GM12878 (cell line): Measurements from ENCODE around the gene GNAL. TPM values are rescaled to one million over a fixed set of nuclear protein-coding genes. Genes with fewer than 3 reads are reported as not detected.

Experiments
- ATF2 ChIP-seq: IDR thresholded peaks from 2 replicates; pipeline ENCODE4 v1.6.1; 2012; ENCODE audit warnings: low read length, inconsistent platforms
- CREM ChIP-seq: IDR thresholded peaks from 2 replicates; pipeline ENCODE4 v1.6.1; 2014; ENCODE audit warnings: antibody characterized with exemption, low read depth
- FOS ChIP-seq: IDR thresholded peaks from 3 replicates; pipeline ENCODE4 v1.6.1; 2011; ENCODE audit warnings: borderline replicate concordance; ENCODE audit not compliant: insufficient read length; ENCODE audit errors: extremely low read depth
- HDAC2 ChIP-seq: fragments of 200-600 bp; sonication (generic); IDR thresholded peaks from 2 replicates; pipeline ENCODE4 v1.6.1; 2017
- NFYB ChIP-seq: IDR thresholded peaks from 2 replicates; pipeline ENCODE4 v1.6.1; 2011; ENCODE audit warnings: low read depth, mild to moderate bottlenecking, low read length, improper control_type of control experiment, moderate library complexity; ENCODE audit not compliant: insufficient read depth
- RB1 ChIP-seq: fragments of 450-650 bp; formaldehyde crosslinking; IDR thresholded peaks from 2 replicates; pipeline ENCODE4 v1.6.1; 2017; ENCODE audit warnings: mild to moderate bottlenecking, borderline replicate concordance
- SIX5 ChIP-seq: IDR thresholded peaks from 2 replicates; pipeline ENCODE4 v1.6.1; 2011; ENCODE audit warnings: mild to moderate bottlenecking, low read depth, low read length, moderate library complexity; ENCODE audit not compliant: severe bottlenecking
- SMC3 ChIP-seq: IDR thresholded peaks from 2 replicates; pipeline ENCODE4 v1.6.1; 2011; ENCODE audit warnings: low read length, improper control_type of control experiment, borderline replicate concordance
- SREBF1 ChIP-seq: IDR thresholded peaks from 2 replicates; pipeline ENCODE4 v1.6.1; 2012; ENCODE audit warnings: mild to moderate bottlenecking, low read length
- STAT1 ChIP-seq: fragments of 450-650 bp; conservative IDR thresholded peaks from 2 replicates; pipeline ENCODE4 v1.6.1; 2014; ENCODE audit warnings: antibody characterized with exemption, mild to moderate bottlenecking
- TARDBP ChIP-seq: IDR thresholded peaks from 2 replicates; pipeline ENCODE4 v1.6.1; 2016; ENCODE audit warnings: borderline replicate concordance
- TBL1XR1 ChIP-seq: IDR thresholded peaks from 2 replicates; pipeline ENCODE4 v1.6.1; 2012; ENCODE audit warnings: low read depth, low read length, improper control_type of control experiment
- WRNIP1 ChIP-seq: IDR thresholded peaks from 2 replicates; pipeline ENCODE4 v1.6.1; 2011; ENCODE audit warnings: low read depth, low read length, improper control_type of control experiment, borderline replicate concordance
- ZNF207 ChIP-seq: fragments of 450-650 bp; IDR thresholded peaks from 2 replicates; pipeline ENCODE4 v1.6.1; 2014; ENCODE audit warnings: antibody characterized with exemption, mild to moderate bottlenecking, borderline replicate concordance
- ZNF24 ChIP-seq: fragments of 450-650 bp; IDR thresholded peaks from 2 replicates; pipeline ENCODE4 v1.6.1; 2017; ENCODE audit warnings: antibody characterized with exemption, mild to moderate bottlenecking
- polyA plus RNA-seq, 11 experiments: library from polyadenylated mRNA; depleted of rRNA in 4 of 11; unstranded in 6 of 11; stranded (reverse) in 5 of 11; fragments of >200 nt; fragmentation: Nextera tagmentation in 4 of 11; fragmentation: Illumina TruSeq in 1 of 11; extraction: Ambion mirVana in 4 of 11; extraction: Trizol in 1 of 11; gene quantifications; 1 replicate in 1 of 11; 2 replicates in 10 of 11; pipeline versions ENCODE4 v1.2.1 to v1.2.3, GENCODE V29; 2011 to 2016; ENCODE audit warnings: inconsistent platforms in 2 of 11, missing spikeins in 2 of 11, low read depth in 1 of 11
- total RNA-seq, 4 experiments: library from RNA; depleted of rRNA in 3 of 4; stranded (reverse); fragments of >200 nt in 3 of 4; fragmentation: Illumina TruSeq in 1 of 4; extraction: Trizol in 1 of 4; gene quantifications; 2 replicates each; pipeline versions ENCODE4 v1.2.1 to v1.2.3, GENCODE V29; 2013 to 2021
- TF ChIP-seq, protein P1 (sequence below): fragments of 450-650 bp; IDR thresholded peaks from 2 replicates; pipeline ENCODE4 v1.6.1; 2014; ENCODE audit warnings: mild to moderate bottlenecking
- TF ChIP-seq, protein P2 (sequence below): fragments of 450-650 bp; IDR thresholded peaks from 2 replicates; pipeline ENCODE4 v1.6.1; 2017; ENCODE audit warnings: antibody characterized with exemption, mild to moderate bottlenecking, moderate library complexity
- TF ChIP-seq, protein P3 (sequence below): fragments of 450-650 bp; IDR thresholded peaks from 2 replicates; pipeline ENCODE4 v1.6.1; 2016; ENCODE audit warnings: mild to moderate bottlenecking
- TF ChIP-seq, protein P4 (sequence below): fragments of 450-650 bp; IDR thresholded peaks from 2 replicates; pipeline ENCODE4 v1.6.1; 2018; ENCODE audit warnings: mild to moderate bottlenecking, low read depth, moderate library complexity; ENCODE audit not compliant: partially characterized antibody

GNAL gene
- total and polyA plus RNA-seq, 10 of the 15 experiments (the other 5 are each of a cell fraction or from before 2014, with no cell fraction given): 0.02 to 0.39 (median 0.05) TPM; not detected in 5

DNA sequence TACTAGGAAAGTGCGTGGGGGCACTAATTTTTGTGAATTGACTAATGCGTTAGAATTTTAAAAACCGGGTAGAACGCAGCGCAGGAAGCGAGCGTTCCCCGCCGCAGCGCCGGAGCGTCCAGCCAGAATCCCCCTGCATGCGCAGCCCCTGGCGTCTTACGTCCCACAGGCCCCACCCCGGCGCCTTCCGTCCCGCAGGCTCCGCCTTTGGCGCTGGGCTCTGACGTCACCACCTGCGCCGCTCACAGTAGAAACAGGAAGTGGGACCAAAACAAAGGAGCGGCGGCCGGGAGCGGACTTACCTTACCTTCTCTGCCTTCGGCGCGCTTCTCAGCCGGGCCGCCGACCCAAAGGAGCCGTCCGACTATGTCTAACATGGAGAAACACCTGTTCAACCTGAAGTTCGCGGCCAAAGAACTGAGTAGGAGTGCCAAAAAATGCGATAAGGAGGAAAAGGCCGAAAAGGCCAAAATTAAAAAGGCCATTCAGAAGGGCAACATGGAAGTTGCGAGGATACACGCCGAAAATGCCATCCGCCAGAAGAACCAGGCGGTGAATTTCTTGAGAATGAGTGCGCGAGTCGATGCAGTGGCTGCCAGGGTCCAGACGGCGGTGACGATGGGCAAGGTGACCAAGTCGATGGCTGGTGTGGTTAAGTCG is 162.2 kb downstream of the GNAL start, which contains the start of gene CHMP1B (continued):
- TF ChIP-seq ZNF207 (peak; percentile 64; the same call in 1 of the 2 replicates), SMC3 (no peak), HDAC2 (no peak), NFYB (no peak), SREBF1 (peak; percentile 64; the same call in 1 of the 2 replicates), CREM (peak; percentile 100), FOS (no peak), ATF2 (no peak), TBL1XR1 (peak; percentile 76; the same call in 1 of the 2 replicates), WRNIP1 (no peak), ZNF24 (0 out of 2 replicates have a peak, but pooled peaks have one; percentile 9), STAT1 (peak; percentile 78; the same call in 1 of the 2 replicates), TARDBP (peak; percentile 60; the same call in 1 of the 2 replicates), SIX5 (peak; percentile 62), RB1 (no peak; the same call in 1 of the 2 replicates)
- TF ChIP-seq, protein P1, sequence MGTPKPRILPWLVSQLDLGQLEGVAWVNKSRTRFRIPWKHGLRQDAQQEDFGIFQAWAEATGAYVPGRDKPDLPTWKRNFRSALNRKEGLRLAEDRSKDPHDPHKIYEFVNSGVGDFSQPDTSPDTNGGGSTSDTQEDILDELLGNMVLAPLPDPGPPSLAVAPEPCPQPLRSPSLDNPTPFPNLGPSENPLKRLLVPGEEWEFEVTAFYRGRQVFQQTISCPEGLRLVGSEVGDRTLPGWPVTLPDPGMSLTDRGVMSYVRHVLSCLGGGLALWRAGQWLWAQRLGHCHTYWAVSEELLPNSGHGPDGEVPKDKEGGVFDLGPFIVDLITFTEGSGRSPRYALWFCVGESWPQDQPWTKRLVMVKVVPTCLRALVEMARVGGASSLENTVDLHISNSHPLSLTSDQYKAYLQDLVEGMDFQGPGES: no peak
- TF ChIP-seq, protein P2, sequence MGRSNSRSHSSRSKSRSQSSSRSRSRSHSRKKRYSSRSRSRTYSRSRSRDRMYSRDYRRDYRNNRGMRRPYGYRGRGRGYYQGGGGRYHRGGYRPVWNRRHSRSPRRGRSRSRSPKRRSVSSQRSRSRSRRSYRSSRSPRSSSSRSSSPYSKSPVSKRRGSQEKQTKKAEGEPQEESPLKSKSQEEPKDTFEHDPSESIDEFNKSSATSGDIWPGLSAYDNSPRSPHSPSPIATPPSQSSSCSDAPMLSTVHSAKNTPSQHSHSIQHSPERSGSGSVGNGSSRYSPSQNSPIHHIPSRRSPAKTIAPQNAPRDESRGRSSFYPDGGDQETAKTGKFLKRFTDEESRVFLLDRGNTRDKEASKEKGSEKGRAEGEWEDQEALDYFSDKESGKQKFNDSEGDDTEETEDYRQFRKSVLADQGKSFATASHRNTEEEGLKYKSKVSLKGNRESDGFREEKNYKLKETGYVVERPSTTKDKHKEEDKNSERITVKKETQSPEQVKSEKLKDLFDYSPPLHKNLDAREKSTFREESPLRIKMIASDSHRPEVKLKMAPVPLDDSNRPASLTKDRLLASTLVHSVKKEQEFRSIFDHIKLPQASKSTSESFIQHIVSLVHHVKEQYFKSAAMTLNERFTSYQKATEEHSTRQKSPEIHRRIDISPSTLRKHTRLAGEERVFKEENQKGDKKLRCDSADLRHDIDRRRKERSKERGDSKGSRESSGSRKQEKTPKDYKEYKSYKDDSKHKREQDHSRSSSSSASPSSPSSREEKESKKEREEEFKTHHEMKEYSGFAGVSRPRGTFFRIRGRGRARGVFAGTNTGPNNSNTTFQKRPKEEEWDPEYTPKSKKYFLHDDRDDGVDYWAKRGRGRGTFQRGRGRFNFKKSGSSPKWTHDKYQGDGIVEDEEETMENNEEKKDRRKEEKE: no peak
- TF ChIP-seq, protein P3, sequence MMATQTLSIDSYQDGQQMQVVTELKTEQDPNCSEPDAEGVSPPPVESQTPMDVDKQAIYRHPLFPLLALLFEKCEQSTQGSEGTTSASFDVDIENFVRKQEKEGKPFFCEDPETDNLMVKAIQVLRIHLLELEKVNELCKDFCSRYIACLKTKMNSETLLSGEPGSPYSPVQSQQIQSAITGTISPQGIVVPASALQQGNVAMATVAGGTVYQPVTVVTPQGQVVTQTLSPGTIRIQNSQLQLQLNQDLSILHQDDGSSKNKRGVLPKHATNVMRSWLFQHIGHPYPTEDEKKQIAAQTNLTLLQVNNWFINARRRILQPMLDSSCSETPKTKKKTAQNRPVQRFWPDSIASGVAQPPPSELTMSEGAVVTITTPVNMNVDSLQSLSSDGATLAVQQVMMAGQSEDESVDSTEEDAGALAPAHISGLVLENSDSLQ: peak; percentile 34; the same call in 1 of the 2 replicates
- TF ChIP-seq, protein P4, sequence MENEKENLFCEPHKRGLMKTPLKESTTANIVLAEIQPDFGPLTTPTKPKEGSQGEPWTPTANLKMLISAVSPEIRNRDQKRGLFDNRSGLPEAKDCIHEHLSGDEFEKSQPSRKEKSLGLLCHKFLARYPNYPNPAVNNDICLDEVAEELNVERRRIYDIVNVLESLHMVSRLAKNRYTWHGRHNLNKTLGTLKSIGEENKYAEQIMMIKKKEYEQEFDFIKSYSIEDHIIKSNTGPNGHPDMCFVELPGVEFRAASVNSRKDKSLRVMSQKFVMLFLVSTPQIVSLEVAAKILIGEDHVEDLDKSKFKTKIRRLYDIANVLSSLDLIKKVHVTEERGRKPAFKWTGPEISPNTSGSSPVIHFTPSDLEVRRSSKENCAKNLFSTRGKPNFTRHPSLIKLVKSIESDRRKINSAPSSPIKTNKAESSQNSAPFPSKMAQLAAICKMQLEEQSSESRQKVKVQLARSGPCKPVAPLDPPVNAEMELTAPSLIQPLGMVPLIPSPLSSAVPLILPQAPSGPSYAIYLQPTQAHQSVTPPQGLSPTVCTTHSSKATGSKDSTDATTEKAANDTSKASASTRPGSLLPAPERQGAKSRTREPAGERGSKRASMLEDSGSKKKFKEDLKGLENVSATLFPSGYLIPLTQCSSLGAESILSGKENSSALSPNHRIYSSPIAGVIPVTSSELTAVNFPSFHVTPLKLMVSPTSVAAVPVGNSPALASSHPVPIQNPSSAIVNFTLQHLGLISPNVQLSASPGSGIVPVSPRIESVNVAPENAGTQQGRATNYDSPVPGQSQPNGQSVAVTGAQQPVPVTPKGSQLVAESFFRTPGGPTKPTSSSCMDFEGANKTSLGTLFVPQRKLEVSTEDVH: no peak
